Measurements from ENCODE around the gene SLC8A1. TPM values are rescaled to one million over a fixed set of nuclear protein-coding genes. Genes with fewer than 3 reads are reported as not detected.

The SLC8A1 gene
- total RNA-seq, 1 experiment from 2014 or later, result 1.7 TPM

DNA sequence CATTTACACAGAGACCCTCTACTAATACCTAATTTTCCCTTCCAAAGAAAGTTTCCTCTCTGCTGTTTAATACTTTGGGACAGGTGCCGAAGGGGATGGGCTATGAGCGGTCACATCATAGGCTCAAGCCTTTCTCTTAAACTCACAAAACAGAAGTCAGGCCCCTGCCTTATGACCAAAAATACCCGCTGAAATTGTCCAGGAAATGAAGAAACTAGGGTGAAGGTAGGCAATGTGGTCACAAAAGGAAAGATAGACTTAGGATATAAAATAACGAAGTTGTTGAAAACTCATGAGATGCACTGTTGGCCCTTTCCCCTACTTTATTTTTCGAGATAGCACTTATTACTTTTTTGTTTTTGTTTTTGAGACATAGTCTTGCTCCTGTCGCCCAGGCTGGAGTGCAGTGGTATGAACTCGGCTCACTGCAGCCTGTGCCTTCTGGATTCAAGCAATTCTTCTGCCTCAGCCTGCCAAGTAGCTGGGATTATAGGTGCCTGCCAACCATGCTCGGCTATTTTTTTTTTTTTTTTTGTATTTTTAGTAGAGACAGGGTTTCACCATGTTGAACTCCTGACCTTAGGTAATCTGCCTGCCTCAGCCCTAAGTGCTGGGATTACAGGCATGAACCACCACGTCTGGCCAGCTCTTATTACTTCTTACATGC lies 16.3 kb downstream of the SLC8A1 start:
- no peak overlapping the region for H3K4me2 ChIP-seq (ENCODE audit: insufficient read depth, insufficient read length, low read length)
- no peak overlapping the region for H2AFZ ChIP-seq (ENCODE audit: low read length)
- H3K9me3 Mint-ChIP-seq, result no peaks in the 10 kb centered on the region
- no peak overlapping the region for H3K27ac ChIP-seq (ENCODE audit: insufficient read length, low read depth, low read length)
- no peaks in the 10 kb centered on the region for H3K79me2 ChIP-seq (ENCODE audit: insufficient read depth, low read length)
- H3K27me3 ChIP-seq (ENCODE audit: insufficient read depth, low read length), result no peaks in the 10 kb centered on the region
- no peak for DNase-seq
- no peak overlapping the region for H3K56ac ChIP-seq (ENCODE audit: insufficient read length, low read depth, low read length)
- H3K4me3 Mint-ChIP-seq, result no peak overlapping the region
- no peak overlapping the region for H3T11ph ChIP-seq (ENCODE audit: low read length)
- H3K27me3 Mint-ChIP-seq (ENCODE audit: low read depth), result no peaks in the 10 kb centered on the region
- no peaks in the 10 kb centered on the region for H4K20me1 ChIP-seq (ENCODE audit: control insufficient read depth, insufficient read depth, insufficient read length)
- H3K18ac ChIP-seq (ENCODE audit: insufficient read length, low read depth, low read length), result no peak overlapping the region
- TF ChIP-seq, protein P1, sequence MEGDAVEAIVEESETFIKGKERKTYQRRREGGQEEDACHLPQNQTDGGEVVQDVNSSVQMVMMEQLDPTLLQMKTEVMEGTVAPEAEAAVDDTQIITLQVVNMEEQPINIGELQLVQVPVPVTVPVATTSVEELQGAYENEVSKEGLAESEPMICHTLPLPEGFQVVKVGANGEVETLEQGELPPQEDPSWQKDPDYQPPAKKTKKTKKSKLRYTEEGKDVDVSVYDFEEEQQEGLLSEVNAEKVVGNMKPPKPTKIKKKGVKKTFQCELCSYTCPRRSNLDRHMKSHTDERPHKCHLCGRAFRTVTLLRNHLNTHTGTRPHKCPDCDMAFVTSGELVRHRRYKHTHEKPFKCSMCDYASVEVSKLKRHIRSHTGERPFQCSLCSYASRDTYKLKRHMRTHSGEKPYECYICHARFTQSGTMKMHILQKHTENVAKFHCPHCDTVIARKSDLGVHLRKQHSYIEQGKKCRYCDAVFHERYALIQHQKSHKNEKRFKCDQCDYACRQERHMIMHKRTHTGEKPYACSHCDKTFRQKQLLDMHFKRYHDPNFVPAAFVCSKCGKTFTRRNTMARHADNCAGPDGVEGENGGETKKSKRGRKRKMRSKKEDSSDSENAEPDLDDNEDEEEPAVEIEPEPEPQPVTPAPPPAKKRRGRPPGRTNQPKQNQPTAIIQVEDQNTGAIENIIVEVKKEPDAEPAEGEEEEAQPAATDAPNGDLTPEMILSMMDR (conservative IDR thresholded peaks at IDR 0.05), result no peak
- no peaks in the 10 kb centered on the region for H3K9me3 ChIP-seq (ENCODE audit: control insufficient read depth, low read depth, low read length)
- no peak overlapping the region for H4K5ac ChIP-seq (ENCODE audit: insufficient read length, low read depth, low read length)
- H2BK120ac ChIP-seq (ENCODE audit: low read depth, low read length, poor library complexity, severe bottlenecking), result no peak overlapping the region
- WGBS (ENCODE audit: extremely low coverage, insufficient read length, low lambda C conversion rate), result no CpG with 5 or more reads among the region's 9 CpGs
- H2BK20ac ChIP-seq (ENCODE audit: low read depth, low read length, poor library complexity, severe bottlenecking), result no peak overlapping the region
- H3K36me3 Mint-ChIP-seq (ENCODE audit: insufficient read depth in 1 of 3, low read depth in 3 of 3), result no peaks in the 10 kb centered on the region
- peaks cover 4 to 5% of the 10 kb centered on the region in 2 experiments; a peak in 2 of 4 replicates for H3K4me1 Mint-ChIP-seq
- H3K27ac Mint-ChIP-seq, result no peak overlapping the region
- H3K79me1 ChIP-seq (ENCODE audit: insufficient read depth, low read depth, low read length, poor library complexity, severe bottlenecking), result no peaks in the 10 kb centered on the region
- H3K4ac ChIP-seq (ENCODE audit: low read depth, low read length), result no peak overlapping the region
- no peak overlapping the region for H2AK5ac ChIP-seq (ENCODE audit: insufficient read length, low read length)
- no peak overlapping the region for H3K9ac ChIP-seq (ENCODE audit: extremely low read depth, insufficient read length, low read length)
- no peak overlapping the region for H2BK5ac ChIP-seq (ENCODE audit: insufficient read length, low read length)
- no peak overlapping the region for H3K23ac ChIP-seq (ENCODE audit: insufficient read length, low read depth, low read length)
- H3K14ac ChIP-seq (ENCODE audit: insufficient read depth, low read length), result no peak overlapping the region
- no peak overlapping the region for H4K8ac ChIP-seq (replicated peaks; ENCODE audit: insufficient read length, low read depth, low read length)
- H2BK15ac ChIP-seq (ENCODE audit: low read depth, low read length), result no peak overlapping the region
- H2BK12ac ChIP-seq (ENCODE audit: insufficient read length, low read depth, low read length), result no peak overlapping the region
- no peak overlapping the region for H4K91ac ChIP-seq (ENCODE audit: insufficient read length, low read depth, low read length)
- H3K23me2 ChIP-seq (ENCODE audit: insufficient read length, low read depth, low read length, poor library complexity, severe bottlenecking), result no peaks in the 10 kb centered on the region
- no peaks in the 10 kb centered on the region for H3K4me1 ChIP-seq (ENCODE audit: insufficient read depth, low read length)

All from H9 (cell line).